22Rv1 (cell line): ENCODE data around the gene RLF.
A peak's percentile ranks its signal among the peaks of the same experiment; 100 is the strongest.

Experiments
- H3K27ac ChIP-seq: fragments of 450-650 bp; 2 replicates; pipeline ENCODE4 v1.5.1; 2017
- CTCF ChIP-seq: fragments of 450-650 bp; IDR thresholded peaks from 2 replicates; pipeline ENCODE4 v1.5.1; 2017; ENCODE audit warnings: mild to moderate bottlenecking
- ZFX ChIP-seq: fragments of 450-650 bp; IDR thresholded peaks from 2 replicates; pipeline ENCODE4 v1.6.1; 2017; ENCODE audit warnings: antibody characterized with exemption, borderline replicate concordance

The RLF gene

DNA sequence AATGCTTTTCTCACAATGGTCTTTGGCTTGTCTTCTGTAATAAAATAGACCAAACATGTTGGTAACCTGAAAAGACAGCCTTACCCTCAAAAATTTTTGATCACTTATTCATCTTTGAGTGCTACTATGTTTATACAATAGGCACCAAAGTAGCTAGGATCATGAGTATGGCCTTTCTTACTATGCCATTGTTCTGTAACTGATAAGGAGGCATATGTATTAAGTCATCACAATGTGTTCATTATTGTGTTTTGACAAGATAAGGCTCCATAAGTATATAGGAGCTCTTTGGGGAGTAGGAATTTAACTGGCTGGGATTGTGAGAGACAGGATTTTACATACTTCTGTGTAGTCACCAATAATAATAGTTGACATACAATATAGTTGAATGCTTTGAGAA lies 87.2 kb downstream of the RLF start:
- no peak overlapping the region for H3K27ac ChIP-seq
- no peak for TF ChIP-seq CTCF
- TF ChIP-seq ZFX: no peak

DNA sequence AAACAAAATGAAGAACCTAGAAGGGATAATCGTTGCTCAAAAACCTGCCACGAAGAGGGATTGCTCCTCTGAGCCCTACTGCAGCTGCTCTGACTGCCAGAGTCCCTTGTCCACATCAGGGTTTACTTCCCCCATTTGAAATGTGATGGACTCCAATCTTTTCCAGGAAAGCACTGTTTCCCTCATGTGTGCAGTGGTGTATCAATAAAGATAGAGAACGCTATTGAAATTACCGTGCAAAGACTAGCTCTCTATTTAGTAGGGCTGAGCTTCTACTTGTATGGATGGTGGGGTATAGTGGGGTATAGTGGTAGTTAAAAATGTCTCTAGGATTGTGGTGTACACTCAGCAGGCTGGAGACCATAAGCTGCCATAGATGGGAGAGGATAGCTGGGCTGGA lies 90.3 kb downstream of the RLF start:
- H3K27ac ChIP-seq: no peak overlapping the region
- TF ChIP-seq CTCF: no peak
- no peak for TF ChIP-seq ZFX

- H3K27ac ChIP-seq: no peak overlapping the region
- TF ChIP-seq ZFX (no peak), CTCF (no peak)
Observed at GRCh38 chr1:40252601-40253000, 91.4 kb downstream of the RLF start.

DNA sequence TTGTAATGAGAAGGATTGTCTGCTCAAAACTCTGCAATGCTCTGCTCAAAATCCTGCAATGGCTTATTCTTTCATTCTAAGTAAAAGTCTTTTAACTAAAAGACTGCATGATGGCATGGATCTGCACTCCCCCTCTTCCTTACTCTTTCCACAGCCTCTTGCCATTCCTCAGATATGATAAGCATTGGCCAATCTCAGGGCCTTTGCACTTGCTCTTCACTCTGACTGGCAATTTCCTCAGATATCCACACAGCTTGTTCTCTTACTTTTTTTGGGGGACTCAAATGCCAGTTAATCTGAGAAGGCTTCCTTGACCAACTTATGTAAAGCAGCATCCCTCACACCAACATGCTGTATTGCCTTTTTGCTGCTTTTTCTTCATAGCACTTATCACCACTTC lies 94.0 kb downstream of the RLF start:
- no peak overlapping the region for H3K27ac ChIP-seq
- TF ChIP-seq ZFX: no peak
- TF ChIP-seq CTCF: no peak

DNA sequence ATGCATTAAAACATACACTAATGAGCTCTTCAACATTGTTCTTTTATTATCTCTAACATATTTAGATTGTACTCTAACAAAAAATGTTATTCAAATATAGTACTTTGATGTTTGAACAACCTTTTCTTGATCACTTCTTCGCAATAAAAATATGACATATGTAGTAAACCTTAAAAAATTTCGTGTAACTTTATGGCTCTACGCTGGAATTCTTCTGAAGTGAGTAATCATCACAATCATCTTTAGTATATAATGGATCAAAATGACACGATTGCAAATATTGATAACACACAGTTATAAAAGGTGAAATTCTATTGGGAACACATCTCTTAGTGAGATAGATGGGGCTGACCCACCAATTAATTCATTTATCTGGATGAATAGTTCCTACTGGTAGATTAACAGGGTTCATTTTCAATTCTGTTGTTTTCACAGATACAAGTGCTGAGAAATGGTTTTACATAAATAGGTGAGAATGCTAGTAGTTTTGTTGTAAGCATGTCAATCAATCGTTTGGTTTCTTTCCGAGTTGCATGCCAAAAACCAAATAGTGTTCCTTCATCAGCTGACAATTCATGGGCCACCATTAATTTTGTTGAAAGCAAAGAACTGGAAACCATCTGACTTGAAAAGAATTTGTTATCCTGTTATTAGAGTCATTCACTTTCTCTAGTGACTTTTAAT lies 95.4 kb downstream of the RLF start:
- H3K27ac ChIP-seq: peak overlapping the region; percentile 94

GRCh38 chr1:40257313-40257687 lies 96.1 kb downstream of the RLF start:
- H3K27ac ChIP-seq: peak overlapping the region; percentile 94
- TF ChIP-seq CTCF: no peak

More for the DNA sequence above, 95.4 kb downstream of the RLF start:
- TF ChIP-seq ZFX (no peak), CTCF (no peak)

- 0 out of 2 replicates have a peak, but pooled peaks have one; percentile 48 for TF ChIP-seq ZFX
- no peak for TF ChIP-seq CTCF
- peak within 1 kb of the TSS; percentile 94 for H3K27ac ChIP-seq
Observed at GRCh38 chr1:40257688-40258444, 96.7 kb downstream of the RLF start, which contains the start of gene ZMPSTE24. Gene ZMPSTE24 (plus strand): TSS chr1:40258236. CDS start chr1:40258272, 36 bp downstream.
